Measurements from ENCODE around the gene ELANE. TPM values are rescaled to one million over a fixed set of nuclear protein-coding genes. Genes with fewer than 3 reads are reported as not detected.
A peak's percentile ranks its signal among the peaks of the same experiment; 100 is the strongest.
"Not testable (repeated sequence)": the region's sequence is repeated elsewhere in the genome, so short reads cannot be mapped to it uniquely, and the experiment has no call there.

The ELANE gene
- total RNA-seq, 2 donors from 2014 or later = 1.4 TPM; not detected in 1

GRCh38 chr19:889662-890295 is 37.7 kb downstream of the ELANE start:
- TF ChIP-seq POLR2A (IDR thresholded peaks at IDR 0.05) = no peak
- TF ChIP-seq, protein P1, sequence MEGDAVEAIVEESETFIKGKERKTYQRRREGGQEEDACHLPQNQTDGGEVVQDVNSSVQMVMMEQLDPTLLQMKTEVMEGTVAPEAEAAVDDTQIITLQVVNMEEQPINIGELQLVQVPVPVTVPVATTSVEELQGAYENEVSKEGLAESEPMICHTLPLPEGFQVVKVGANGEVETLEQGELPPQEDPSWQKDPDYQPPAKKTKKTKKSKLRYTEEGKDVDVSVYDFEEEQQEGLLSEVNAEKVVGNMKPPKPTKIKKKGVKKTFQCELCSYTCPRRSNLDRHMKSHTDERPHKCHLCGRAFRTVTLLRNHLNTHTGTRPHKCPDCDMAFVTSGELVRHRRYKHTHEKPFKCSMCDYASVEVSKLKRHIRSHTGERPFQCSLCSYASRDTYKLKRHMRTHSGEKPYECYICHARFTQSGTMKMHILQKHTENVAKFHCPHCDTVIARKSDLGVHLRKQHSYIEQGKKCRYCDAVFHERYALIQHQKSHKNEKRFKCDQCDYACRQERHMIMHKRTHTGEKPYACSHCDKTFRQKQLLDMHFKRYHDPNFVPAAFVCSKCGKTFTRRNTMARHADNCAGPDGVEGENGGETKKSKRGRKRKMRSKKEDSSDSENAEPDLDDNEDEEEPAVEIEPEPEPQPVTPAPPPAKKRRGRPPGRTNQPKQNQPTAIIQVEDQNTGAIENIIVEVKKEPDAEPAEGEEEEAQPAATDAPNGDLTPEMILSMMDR (IDR thresholded peaks at IDR 0.05) = no peak
- no peak for TF ChIP-seq POLR2AphosphoS5 (IDR thresholded peaks at IDR 0.05)

DNA sequence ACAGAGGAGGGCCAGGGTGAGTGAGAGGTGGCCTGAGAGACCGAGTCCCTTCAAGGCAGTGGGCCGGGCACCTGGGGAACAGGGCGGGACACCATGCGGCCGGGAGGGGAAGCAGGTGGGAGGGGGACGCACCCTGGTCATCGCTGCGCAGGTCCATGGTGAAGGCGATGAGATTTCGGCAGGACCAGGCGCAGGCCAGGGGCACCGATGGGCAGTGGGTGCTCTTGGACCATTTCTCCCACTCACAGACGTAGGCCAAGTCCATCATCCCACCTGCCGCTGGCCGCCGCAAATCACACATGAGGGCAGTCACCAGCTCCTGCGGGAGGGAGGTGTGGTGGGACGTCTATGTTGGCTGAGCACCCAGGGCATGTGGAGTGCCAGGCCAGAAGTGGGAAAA is 38.7 kb downstream of the ELANE start:
- intact Hi-C loops (cut with DNase I) = no loop called here
- H3K9me3 ChIP-seq = no peaks in the 10 kb centered on the region
- H3K36me3 ChIP-seq = peaks cover 0 to 4% of the 10 kb centered on the region in 2 donors
- no peak overlapping the region for H3K4me3 ChIP-seq
- no peaks in the 10 kb centered on the region for H3K27me3 ChIP-seq (replicated peaks; ENCODE audit: insufficient read depth)
- no peak for TF ChIP-seq POLR2AphosphoS5 (IDR thresholded peaks at IDR 0.05)
- TF ChIP-seq, protein P1 (IDR thresholded peaks at IDR 0.05) = no peak
- no peak for TF ChIP-seq POLR2A (IDR thresholded peaks at IDR 0.05)
- no peaks in the 10 kb centered on the region for H3K4me1 ChIP-seq (replicated peaks)
- H3K27ac ChIP-seq = no peak overlapping the region
- WGBS = 84% methylated on average over 18 of the region's 18 CpGs
- no peak for DNase-seq (ENCODE audit: low spot score)

More at GRCh38 chr19:889662-890295, 37.7 kb downstream of the ELANE start:
- Histone ChIP-seq H3K4me1 (replicated peaks) (no peaks in the 10 kb centered on the region), H3K27me3 (replicated peaks; ENCODE audit: insufficient read depth) (no peaks in the 10 kb centered on the region), H3K9me3 (no peaks in the 10 kb centered on the region), H3K4me3 (no peak overlapping the region), H3K36me3 (peaks cover 0 to 9% of the 10 kb centered on the region in 2 donors), H3K27ac (no peak overlapping the region)
- intact Hi-C loops (cut with DNase I) = no loop called here
- no peak for DNase-seq (ENCODE audit: low spot score)
- 90% methylated on average over 23 of the region's 26 CpGs for WGBS

- H3K4me1 ChIP-seq (replicated peaks); H3K36me3 ChIP-seq; H3K9me3 ChIP-seq; intact Hi-C loops (cut with DNase I); DNase-seq (ENCODE audit: low spot score); H3K27me3 ChIP-seq (replicated peaks; ENCODE audit: insufficient read depth): not testable (repeated sequence)
- Histone ChIP-seq H3K4me3 (peak overlapping the region; percentile 92 to 97), H3K27ac (peak overlapping the region; percentile 92 to 94)
- 32% methylated on average over 41 of the region's 50 CpGs for WGBS
These were observed 39.5 kb downstream of the ELANE start for GRCh38 chr19:891421-892200.

- intact Hi-C loops (cut with DNase I) = no loop called here
- no peak for DNase-seq (ENCODE audit: low spot score)
- TF ChIP-seq, protein P1 (IDR thresholded peaks at IDR 0.05) = no peak
- Histone ChIP-seq H3K9me3 (no peaks in the 10 kb centered on the region), H3K4me1 (replicated peaks) (no peaks in the 10 kb centered on the region), H3K36me3 (no peaks in the 10 kb centered on the region), H3K4me3 (peak overlapping the region; percentile 92 to 97), H3K27ac (peak overlapping the region; percentile 92 to 94), H3K27me3 (replicated peaks; ENCODE audit: insufficient read depth) (no peaks in the 10 kb centered on the region)
- 3% methylated on average over 24 of the region's 27 CpGs for WGBS
These were observed 40.3 kb downstream of the ELANE start for GRCh38 chr19:892243-892893.

DNA sequence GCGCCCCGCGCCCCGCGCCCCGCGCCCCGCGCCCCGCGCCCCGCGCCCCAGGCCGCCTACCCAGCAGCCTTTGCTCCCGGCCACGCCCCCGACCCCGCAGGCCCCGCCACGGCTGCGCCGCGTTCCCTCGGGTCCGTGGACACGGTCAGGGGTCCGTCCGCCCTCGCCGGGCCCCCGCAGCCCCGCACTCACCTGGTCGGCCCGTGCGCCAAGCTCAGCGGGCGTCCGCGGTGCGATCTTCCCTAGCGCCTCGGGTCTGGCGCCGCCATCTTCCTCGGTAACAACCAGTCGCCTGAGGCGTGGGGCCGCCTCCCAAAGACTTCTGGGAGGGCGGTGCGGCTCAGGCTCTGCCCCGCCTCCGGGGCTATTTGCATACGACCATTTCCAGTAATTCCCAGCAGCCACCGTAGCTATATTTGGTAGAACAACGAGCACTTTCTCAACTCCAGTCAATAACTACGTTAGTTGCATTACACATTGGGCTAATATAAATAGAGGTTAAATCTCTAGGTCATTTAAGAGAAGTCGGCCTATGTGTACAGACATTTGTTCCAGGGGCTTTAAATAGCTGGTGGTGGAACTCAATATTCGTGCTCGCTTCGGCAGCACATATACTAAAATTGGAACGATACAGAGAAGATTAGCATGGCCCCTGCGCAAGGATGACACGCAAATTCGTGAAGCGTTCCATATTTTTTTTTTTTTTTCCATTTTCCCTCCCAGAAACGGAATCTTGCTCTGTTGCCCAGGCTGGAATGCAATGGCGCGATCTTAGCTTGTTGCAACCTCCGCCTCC is 41.0 kb downstream of the ELANE start, which contains the start of the genes MED16 and RNU6-9:
MED16 (minus strand) TSS at position 294 of the 796 bp plus-strand sequence. CDS start 2,056 bp downstream, outside the sequence.
RNU6-9 (plus strand) TSS at position 591 of the 796 bp plus-strand sequence.
- H3K4me3 ChIP-seq = peak within 1 kb of the TSS; percentile 92 to 97

More for the DNA sequence above, 41.0 kb downstream of the ELANE start, which contains the start of the genes MED16 and RNU6-9:
- DNase-seq (ENCODE audit: low spot score) = peak; percentile 93
- intact Hi-C loops (cut with DNase I) = no loop called here
- H3K36me3 ChIP-seq = no peaks in the 10 kb centered on the region
- WGBS = 2% methylated on average over 55 of the region's 69 CpGs
- no peaks in the 10 kb centered on the region for H3K27me3 ChIP-seq (replicated peaks; ENCODE audit: insufficient read depth)
- TF ChIP-seq POLR2A (IDR thresholded peaks at IDR 0.05) (peak; percentile 90), POLR2AphosphoS5 (IDR thresholded peaks at IDR 0.05) (peak; percentile 94)
- TF ChIP-seq, protein P1 (IDR thresholded peaks at IDR 0.05) = no peak
- H3K9me3 ChIP-seq = no peaks in the 10 kb centered on the region
- peak within 1 kb of the TSS; percentile 92 to 94 for H3K27ac ChIP-seq
- no peaks in the 10 kb centered on the region for H3K4me1 ChIP-seq (replicated peaks)

Measured in prostate gland (tissue), 2 donors.